ENCODE data around the gene MRPL51.

The MRPL51 gene

GRCh38 chr12:6463858-6464257 is 29.2 kb downstream of the MRPL51 start:
- Histone ChIP-seq H3K27ac (ENCODE audit: low read length) (no peak overlapping the region), H3K36me3 (ENCODE audit: control insufficient read depth, low read depth, low read length) (peaks cover 32% of the 10 kb centered on the region), H3K27me3 (ENCODE audit: control insufficient read depth, insufficient read depth, low read length) (no peaks in the 10 kb centered on the region), H3K9ac (ENCODE audit: low read length) (no peak overlapping the region), H3K9me3 (ENCODE audit: control insufficient read depth, low read depth, low read length) (no peaks in the 10 kb centered on the region), H3K4me1 (ENCODE audit: control insufficient read depth, low read depth, low read length) (no peaks in the 10 kb centered on the region), H3K4me3 (ENCODE audit: low read length) (no peak overlapping the region)

- Histone ChIP-seq H3K36me3 (ENCODE audit: control insufficient read depth, low read depth, low read length) (peaks cover 32% of the 10 kb centered on the region), H3K27ac (ENCODE audit: low read length) (no peak overlapping the region), H3K27me3 (ENCODE audit: control insufficient read depth, insufficient read depth, low read length) (no peaks in the 10 kb centered on the region), H3K9ac (ENCODE audit: low read length) (no peak overlapping the region), H3K9me3 (ENCODE audit: control insufficient read depth, low read depth, low read length) (no peaks in the 10 kb centered on the region), H3K4me1 (ENCODE audit: control insufficient read depth, low read depth, low read length) (no peaks in the 10 kb centered on the region), H3K4me3 (ENCODE audit: low read length) (no peak overlapping the region)
These were observed 29.8 kb downstream of the MRPL51 start for GRCh38 chr12:6463216-6463615.

- H3K4me3 ChIP-seq (ENCODE audit: low read length), result no peak overlapping the region
These were observed 30.6 kb downstream of the MRPL51 start for GRCh38 chr12:6462234-6462995.

DNA sequence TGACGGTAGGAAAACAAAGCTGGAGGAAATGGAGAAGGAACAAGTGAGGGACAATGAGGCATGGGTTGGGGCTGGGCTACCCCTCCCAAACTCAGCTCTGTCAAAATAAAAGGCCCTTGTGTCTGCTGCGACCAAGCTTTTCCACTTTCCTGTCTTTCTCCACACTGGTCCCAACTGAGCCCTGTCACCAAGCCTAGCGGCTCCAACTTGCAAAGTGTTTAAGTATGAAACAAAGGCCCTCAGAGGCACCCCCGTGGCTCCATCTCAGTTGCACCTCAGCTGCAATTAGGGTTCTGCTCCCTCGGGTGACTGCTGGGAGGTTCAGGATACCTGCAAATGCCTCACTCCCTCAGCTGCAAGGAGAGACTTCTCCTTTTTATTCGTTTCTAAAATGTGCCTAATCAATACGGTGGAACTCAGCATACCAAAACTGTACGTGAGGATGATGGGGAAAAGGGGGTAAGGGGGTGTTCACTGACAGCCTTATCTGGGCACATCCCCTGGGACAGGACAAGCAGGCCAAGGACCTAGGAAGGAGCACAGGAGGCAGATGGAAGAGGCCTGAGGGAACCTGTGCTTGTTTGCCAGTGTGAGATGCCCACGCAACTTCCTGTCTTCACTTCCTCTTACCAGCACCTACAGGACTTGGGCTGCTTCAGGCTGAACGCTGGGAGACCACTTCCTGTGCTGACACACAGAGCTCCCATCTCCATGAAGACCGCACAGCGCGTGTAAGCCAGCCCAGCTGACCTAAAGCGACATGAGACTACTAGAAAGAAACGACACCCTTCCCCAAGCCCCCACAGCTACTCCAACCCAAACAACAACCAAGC is 31.4 kb downstream of the MRPL51 start:
- H3K9me3 ChIP-seq (ENCODE audit: control insufficient read depth, low read depth, low read length), result no peaks in the 10 kb centered on the region
- peaks cover 32% of the 10 kb centered on the region for H3K36me3 ChIP-seq (ENCODE audit: control insufficient read depth, low read depth, low read length)
- H3K4me1 ChIP-seq (ENCODE audit: control insufficient read depth, low read depth, low read length), result no peaks in the 10 kb centered on the region
- H3K27me3 ChIP-seq (ENCODE audit: control insufficient read depth, insufficient read depth, low read length), result no peaks in the 10 kb centered on the region
- no peak overlapping the region for H3K9ac ChIP-seq (ENCODE audit: low read length)
- no peak overlapping the region for H3K27ac ChIP-seq (ENCODE audit: low read length)
- H3K4me3 ChIP-seq (ENCODE audit: low read length), result no peak overlapping the region

More at GRCh38 chr12:6462234-6462995, 30.6 kb downstream of the MRPL51 start:
- no peak overlapping the region for H3K27ac ChIP-seq (ENCODE audit: low read length)
- H3K36me3 ChIP-seq (ENCODE audit: control insufficient read depth, low read depth, low read length), result peaks cover 32% of the 10 kb centered on the region
- no peak overlapping the region for H3K9ac ChIP-seq (ENCODE audit: low read length)
- H3K27me3 ChIP-seq (ENCODE audit: control insufficient read depth, insufficient read depth, low read length), result no peaks in the 10 kb centered on the region
- H3K9me3 ChIP-seq (ENCODE audit: control insufficient read depth, low read depth, low read length), result no peaks in the 10 kb centered on the region
- H3K4me1 ChIP-seq (ENCODE audit: control insufficient read depth, low read depth, low read length), result no peaks in the 10 kb centered on the region

DNA sequence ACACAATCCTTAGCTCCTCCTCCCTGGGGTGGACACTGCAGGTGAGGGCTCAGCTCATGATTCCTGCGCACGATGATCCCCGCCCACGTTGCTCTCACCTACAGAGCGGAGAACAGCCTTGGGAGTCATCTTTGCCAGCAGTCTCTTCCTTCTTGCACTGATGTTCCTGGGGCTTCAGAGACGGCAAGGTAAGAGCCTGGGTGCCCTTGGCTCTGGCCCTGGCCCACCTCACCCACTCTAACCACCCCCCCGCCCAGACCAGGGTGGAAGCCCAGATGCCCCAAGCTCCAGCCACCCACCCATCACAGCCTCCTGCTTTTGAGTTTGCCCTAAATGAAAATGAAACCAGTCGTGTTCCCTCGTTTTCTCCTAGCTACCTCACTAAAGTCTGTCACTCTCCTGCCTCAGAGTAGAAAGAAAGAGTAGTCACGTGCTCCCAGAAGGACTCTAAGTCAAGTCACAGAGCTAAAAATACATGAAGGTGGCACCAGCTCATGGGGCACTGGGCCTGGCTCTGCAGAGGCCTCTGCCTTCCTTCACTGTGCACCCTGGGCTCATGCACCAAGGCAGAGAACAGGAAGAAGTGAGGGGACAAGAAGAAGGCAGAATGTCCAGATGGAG is 32.2 kb downstream of the MRPL51 start:
- Histone ChIP-seq H3K4me1 (ENCODE audit: control insufficient read depth, low read depth, low read length) (no peaks in the 10 kb centered on the region), H3K9ac (ENCODE audit: low read length) (no peak overlapping the region), H3K27ac (ENCODE audit: low read length) (no peak overlapping the region), H3K27me3 (ENCODE audit: control insufficient read depth, insufficient read depth, low read length) (no peaks in the 10 kb centered on the region), H3K9me3 (ENCODE audit: control insufficient read depth, low read depth, low read length) (no peaks in the 10 kb centered on the region), H3K4me3 (ENCODE audit: low read length) (no peak overlapping the region), H3K36me3 (ENCODE audit: control insufficient read depth, low read depth, low read length) (peaks cover 32% of the 10 kb centered on the region)

DNA sequence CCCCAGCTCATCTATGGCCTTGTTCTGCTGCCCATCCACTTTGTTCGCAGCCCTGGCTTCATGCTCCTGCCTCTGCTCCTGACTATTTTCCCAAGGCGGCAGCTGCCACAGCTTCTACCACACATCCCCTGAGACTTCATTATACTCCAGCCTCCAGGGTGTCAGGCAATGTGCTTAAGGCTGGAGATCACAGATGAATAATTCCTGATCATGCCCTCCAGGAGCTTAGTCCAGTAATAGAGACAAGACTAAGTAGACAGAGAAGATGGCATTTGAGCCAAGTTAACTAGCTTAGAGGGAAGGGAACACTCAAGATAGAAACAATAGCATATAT is 34.1 kb downstream of the MRPL51 start:
- H3K9me3 ChIP-seq (ENCODE audit: control insufficient read depth, low read depth, low read length), result no peaks in the 10 kb centered on the region
- no peaks in the 10 kb centered on the region for H3K27me3 ChIP-seq (ENCODE audit: control insufficient read depth, insufficient read depth, low read length)
- no peak overlapping the region for H3K27ac ChIP-seq (ENCODE audit: low read length)
- H3K4me1 ChIP-seq (ENCODE audit: control insufficient read depth, low read depth, low read length), result no peaks in the 10 kb centered on the region
- H3K4me3 ChIP-seq (ENCODE audit: low read length), result no peak overlapping the region
- no peak overlapping the region for H3K9ac ChIP-seq (ENCODE audit: low read length)
- H3K36me3 ChIP-seq (ENCODE audit: control insufficient read depth, low read depth, low read length), result peaks cover 22% of the 10 kb centered on the region

- no peaks in the 10 kb centered on the region for H3K4me1 ChIP-seq (ENCODE audit: control insufficient read depth, low read depth, low read length)
- H3K36me3 ChIP-seq (ENCODE audit: control insufficient read depth, low read depth, low read length), result peaks cover 18% of the 10 kb centered on the region
These were observed 34.6 kb downstream of the MRPL51 start for GRCh38 chr12:6458281-6459003.

GRCh38 chr12:6457220-6457945 is 35.7 kb downstream of the MRPL51 start:
- no peak overlapping the region for H3K4me3 ChIP-seq (ENCODE audit: low read length)
- H3K27me3 ChIP-seq (ENCODE audit: control insufficient read depth, insufficient read depth, low read length), result no peaks in the 10 kb centered on the region
- H3K9me3 ChIP-seq (ENCODE audit: control insufficient read depth, low read depth, low read length), result no peaks in the 10 kb centered on the region
- H3K36me3 ChIP-seq (ENCODE audit: control insufficient read depth, low read depth, low read length), result peaks cover 18% of the 10 kb centered on the region
- no peak overlapping the region for H3K27ac ChIP-seq (ENCODE audit: low read length)
- H3K9ac ChIP-seq (ENCODE audit: low read length), result no peak overlapping the region
- peaks cover 9% of the 10 kb centered on the region for H3K4me1 ChIP-seq (ENCODE audit: control insufficient read depth, low read depth, low read length)

More at GRCh38 chr12:6458281-6459003, 34.6 kb downstream of the MRPL51 start:
- Histone ChIP-seq H3K27ac (ENCODE audit: low read length) (no peak overlapping the region), H3K9ac (ENCODE audit: low read length) (no peak overlapping the region), H3K27me3 (ENCODE audit: control insufficient read depth, insufficient read depth, low read length) (no peaks in the 10 kb centered on the region), H3K9me3 (ENCODE audit: control insufficient read depth, low read depth, low read length) (no peaks in the 10 kb centered on the region), H3K4me3 (ENCODE audit: low read length) (no peak overlapping the region)

DNA sequence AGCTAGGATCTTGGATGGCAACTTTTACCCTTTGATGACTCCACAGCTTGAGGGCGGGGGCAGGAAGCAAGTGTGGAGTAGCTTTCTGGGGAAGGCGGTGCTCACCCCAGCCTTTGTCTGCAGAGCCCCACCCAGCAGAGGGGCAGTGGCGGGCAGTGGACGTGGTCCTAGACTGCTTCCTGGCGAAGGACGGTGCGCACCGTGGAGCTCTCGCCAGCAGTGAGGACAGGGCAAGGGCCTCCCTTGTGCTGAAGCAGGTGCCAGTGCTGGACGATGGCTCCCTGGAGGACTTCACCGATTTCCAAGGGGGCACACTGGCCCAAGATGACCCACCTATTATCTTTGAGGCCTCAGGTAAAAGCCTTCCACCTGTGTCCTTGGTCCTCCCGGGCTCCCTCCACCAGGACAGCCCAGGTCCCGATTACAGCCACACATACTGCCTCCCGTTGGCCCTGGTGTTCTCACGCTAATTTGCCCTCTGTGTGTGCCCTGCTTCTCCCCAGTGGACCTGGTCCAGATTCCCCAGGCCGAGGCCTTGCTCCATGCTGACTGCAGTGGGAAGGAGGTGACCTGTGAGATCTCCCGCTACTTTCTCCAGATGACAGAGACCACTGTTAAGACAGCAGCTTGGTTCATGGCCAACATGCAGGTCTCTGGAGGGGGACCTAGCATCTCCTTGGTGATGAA is 40.0 kb downstream of the MRPL51 start:
- Histone ChIP-seq H3K9ac (ENCODE audit: low read length) (peak overlapping the region; percentile 68), H3K36me3 (ENCODE audit: control insufficient read depth, low read depth, low read length) (no peaks in the 10 kb centered on the region), H3K4me3 (ENCODE audit: low read length) (no peak overlapping the region), H3K4me1 (ENCODE audit: control insufficient read depth, low read depth, low read length) (peaks cover 33% of the 10 kb centered on the region), H3K9me3 (ENCODE audit: control insufficient read depth, low read depth, low read length) (no peaks in the 10 kb centered on the region), H3K27ac (ENCODE audit: low read length) (no peak overlapping the region), H3K27me3 (ENCODE audit: control insufficient read depth, insufficient read depth, low read length) (no peaks in the 10 kb centered on the region)

DNA sequence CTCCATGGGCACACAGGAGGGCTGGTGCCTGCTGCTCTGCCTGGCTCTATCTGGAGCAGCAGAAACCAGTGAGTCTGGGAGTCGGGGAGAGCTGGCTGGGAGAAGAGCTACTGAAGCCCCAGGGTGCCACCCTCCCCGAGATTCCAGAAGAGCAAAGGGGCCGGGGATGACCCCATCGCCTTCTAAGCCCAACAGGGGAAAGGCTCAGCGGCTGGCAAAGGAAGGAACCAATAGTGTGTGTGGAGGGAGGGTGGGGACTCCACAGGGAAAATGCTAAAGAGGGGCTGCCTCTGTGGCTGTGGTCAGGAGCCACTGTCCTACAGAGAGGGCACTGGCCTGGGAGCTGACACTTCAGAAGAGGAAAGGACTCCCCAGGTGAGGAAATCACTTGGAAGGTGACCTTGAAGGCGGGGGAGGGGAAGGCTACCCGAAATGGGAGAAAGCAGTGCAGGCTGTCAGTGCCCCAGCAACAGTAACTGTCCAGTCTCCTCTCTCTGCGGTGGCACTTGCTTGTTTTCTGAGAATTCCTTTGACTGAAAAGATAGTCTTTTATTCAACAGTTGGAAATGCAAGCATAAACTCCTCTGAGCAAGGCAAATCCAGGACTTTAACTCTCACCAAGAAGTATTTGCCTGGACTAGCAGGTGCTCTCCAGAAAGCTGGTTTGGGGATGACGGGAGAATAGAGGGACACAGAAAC is 40.7 kb downstream of the MRPL51 start:
- Histone ChIP-seq H3K27me3 (ENCODE audit: control insufficient read depth, insufficient read depth, low read length) (no peaks in the 10 kb centered on the region), H3K9ac (ENCODE audit: low read length) (peak overlapping the region; percentile 68), H3K4me3 (ENCODE audit: low read length) (peak overlapping the region; percentile 39), H3K27ac (ENCODE audit: low read length) (peak overlapping the region; percentile 84), H3K4me1 (ENCODE audit: control insufficient read depth, low read depth, low read length) (peaks cover 33% of the 10 kb centered on the region), H3K9me3 (ENCODE audit: control insufficient read depth, low read depth, low read length) (no peaks in the 10 kb centered on the region), H3K36me3 (ENCODE audit: control insufficient read depth, low read depth, low read length) (no peaks in the 10 kb centered on the region)
